Measurements from ENCODE around the gene ASXL2.

The ASXL2 gene

GRCh38 chr2:25797620-25798488, 80.4 kb downstream of the ASXL2 start:
- no peak for DNase-seq

GRCh38 chr2:25794544-25795276, 83.6 kb downstream of the ASXL2 start:
- DNase-seq = no peak

- no peak for DNase-seq
Measured at GRCh38 chr2:25790074-25790790, 88.1 kb downstream of the ASXL2 start.

GRCh38 chr2:25788457-25788856, 89.8 kb downstream of the ASXL2 start:
- no peak for DNase-seq

GRCh38 chr2:25787020-25787419, 91.3 kb downstream of the ASXL2 start:
- DNase-seq = no peak

GRCh38 chr2:25784404-25784803, 93.9 kb downstream of the ASXL2 start:
- no peak for DNase-seq

- DNase-seq = no peak
Measured at GRCh38 chr2:25777077-25777476, 101.2 kb downstream of the ASXL2 start.

- no peak for DNase-seq
Measured at GRCh38 chr2:25772078-25772477, 106.2 kb downstream of the ASXL2 start.

GRCh38 chr2:25763575-25763974, 114.7 kb downstream of the ASXL2 start:
- DNase-seq = no peak

- no peak for DNase-seq
Measured at GRCh38 chr2:25760297-25760696, 118.0 kb downstream of the ASXL2 start.

- no peak for DNase-seq
Measured at GRCh38 chr2:25758348-25758747, 119.9 kb downstream of the ASXL2 start.

GRCh38 chr2:25757906-25758305, 120.4 kb downstream of the ASXL2 start:
- DNase-seq = no peak

GRCh38 chr2:25756536-25756935, 121.8 kb downstream of the ASXL2 start:
- DNase-seq = no peak

GRCh38 chr2:25749676-25750075, 128.6 kb downstream of the ASXL2 start:
- DNase-seq = no peak

GRCh38 chr2:25744055-25744454, 134.2 kb downstream of the ASXL2 start:
- no peak for DNase-seq

GRCh38 chr2:25743132-25743830, 135.0 kb downstream of the ASXL2 start:
- no peak for DNase-seq

- no peak for DNase-seq
Measured at GRCh38 chr2:25742501-25742900, 135.8 kb downstream of the ASXL2 start.

GRCh38 chr2:25740810-25741381, 137.4 kb downstream of the ASXL2 start:
- DNase-seq = no peak

GRCh38 chr2:25738383-25739343, 139.6 kb downstream of the ASXL2 start:
- DNase-seq = no peak

GRCh38 chr2:25736899-25737515, 141.3 kb downstream of the ASXL2 start:
- DNase-seq = no peak

GRCh38 chr2:25735835-25736234, 142.5 kb downstream of the ASXL2 start:
- no peak for DNase-seq

All from SHP77 treated with DMSO at 0.1 percent for 48 hours (cell line).